NCI-H748 (cell line): ENCODE measurements around the gene CDH26.

Experiments
- DNase-seq: peaks from one replicate; lab custom pipeline; 2025; ENCODE audit not compliant: unreplicated experiment; lab: John Stamatoyannopoulos, UW

CDH26 gene

DNA sequence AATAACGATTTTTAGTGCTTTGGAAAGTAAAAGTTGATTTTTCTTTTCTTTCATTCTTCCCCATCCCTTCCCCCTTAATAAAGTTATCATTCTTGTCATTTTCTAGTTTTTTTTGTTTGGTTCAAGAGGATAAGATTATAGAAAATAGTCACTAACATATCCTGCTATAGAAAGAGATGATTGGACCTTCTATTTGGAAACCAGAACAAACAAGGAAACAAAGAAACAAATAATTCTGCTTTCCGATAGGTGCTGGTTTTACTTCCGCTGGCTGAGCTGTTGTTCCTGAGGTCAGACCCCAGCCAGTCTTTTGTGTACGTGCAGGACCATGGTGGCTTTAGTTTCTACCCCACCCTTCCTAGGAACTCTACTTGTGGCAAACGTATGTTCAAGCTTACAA lies at the start of gene CDH26:
Gene CDH26, plus strand, starts transcription at position 301 of the 400 bp plus-strand sequence. CDS start 304 bp downstream, outside the sequence.
- DNase-seq = no peak

DNA sequence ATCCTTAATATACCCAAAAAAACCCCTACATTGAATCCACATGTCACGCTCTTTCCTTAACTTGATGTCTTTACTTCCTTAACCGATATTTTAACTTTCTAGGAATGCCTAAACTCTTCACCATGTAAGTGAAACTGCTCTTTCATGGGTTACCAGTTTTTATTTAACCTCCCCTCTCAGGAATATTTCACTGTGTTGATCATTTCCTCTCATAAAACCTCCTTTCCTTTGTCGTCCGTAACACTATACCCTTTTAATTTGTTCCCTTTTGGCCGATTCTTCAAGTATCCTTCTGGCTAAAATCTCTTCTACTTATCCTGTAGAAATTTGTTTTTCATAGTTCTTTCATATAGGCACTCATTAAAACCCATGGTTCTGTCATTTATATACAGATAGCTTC lies 49.4 kb upstream of the CDH26 start:
- DNase-seq = no peak

DNA sequence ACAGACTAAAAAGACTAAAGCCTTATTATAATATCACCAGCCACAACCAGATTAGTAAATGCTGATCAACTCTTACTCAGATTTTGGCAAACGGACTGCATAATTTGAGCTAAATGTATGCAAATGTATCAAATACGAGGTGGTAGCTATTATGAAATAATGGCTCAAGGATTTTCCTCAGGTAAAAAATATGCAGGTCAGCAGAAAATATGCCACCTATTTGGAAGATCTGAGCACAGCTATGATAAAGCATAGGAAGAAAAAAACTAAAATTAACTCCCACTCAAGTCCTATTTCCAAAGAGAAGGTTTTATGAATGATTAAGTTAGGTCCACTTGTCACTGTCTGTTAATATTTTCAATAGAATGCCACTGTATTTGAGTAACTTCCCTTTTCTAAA lies 47.2 kb upstream of the CDH26 start:
- no peak for DNase-seq

DNA sequence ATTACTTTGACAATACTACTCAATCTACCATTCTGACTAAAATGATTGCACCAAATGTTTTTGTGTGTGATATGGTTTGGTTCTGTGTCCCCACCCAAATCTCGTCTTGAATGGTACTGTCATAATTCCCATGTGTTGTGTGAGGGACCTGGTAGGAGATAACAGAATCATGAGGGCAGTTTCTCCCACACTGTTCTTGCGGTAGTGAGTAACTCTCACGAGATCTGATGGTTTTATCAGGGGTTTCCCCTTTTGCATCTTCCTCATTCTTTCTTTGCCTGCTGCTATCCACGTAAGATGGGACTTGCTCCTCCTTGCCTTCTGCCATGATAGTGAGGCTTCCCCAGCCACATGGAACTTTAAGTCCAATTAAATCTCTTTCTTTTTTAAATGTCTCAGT lies 45.6 kb upstream of the CDH26 start:
- no peak for DNase-seq

DNA sequence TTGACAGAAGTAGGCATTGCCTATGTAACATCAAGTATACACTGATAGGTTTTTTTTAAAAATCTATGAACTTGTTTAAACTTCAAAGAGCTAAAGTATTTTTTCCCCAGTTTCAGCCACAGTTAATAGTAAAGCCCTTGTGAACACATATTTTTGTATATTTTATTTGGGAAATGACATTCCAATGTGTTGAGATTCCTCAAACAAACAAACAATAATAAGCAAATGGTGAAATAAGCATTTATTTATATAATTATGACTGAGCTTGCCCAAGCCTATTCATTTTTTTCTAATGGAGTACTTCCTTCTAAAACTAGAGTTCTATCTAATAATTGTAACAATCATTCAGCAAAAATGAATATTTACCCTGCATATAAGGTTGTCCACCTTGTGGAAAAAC lies 37.3 kb upstream of the CDH26 start:
- no peak for DNase-seq

DNA sequence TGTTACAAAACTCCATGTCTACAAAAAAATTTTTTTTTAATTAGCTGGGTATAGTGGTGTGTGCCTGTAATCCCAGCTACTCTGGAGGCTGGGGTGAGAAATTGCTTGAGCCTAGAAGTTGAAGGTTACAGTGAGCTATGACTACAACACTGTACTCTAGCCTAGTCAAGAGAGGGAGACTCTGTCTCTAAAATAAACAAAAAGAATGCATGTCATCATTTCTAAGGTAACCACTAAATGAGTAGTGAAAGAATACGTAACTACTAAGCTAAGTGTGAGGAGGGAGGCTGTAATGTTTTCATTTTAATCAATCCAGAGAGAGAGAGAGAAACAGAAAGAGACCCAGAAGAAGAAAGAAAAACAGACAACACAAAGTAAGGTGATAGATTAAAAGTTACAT lies 34.7 kb upstream of the CDH26 start:
- DNase-seq = no peak

DNA sequence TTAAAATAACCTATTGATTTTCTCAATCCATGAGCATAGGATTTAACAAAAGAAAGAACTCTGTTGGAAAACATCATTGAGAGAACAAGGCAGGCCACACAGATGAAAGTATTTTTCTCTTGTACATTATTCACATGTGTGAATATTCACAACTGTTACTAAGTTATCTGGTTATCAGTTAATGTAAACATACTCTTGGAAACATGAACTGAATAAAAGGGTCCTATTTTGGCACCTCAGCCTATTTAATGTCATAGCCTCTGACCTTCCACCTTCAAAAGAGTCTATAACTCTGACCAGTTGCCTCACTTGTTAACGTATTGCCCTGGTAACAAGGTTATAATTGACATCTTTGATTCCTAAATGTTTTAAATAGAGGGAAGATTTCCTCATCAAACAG lies 32.9 kb upstream of the CDH26 start:
- no peak for DNase-seq

DNA sequence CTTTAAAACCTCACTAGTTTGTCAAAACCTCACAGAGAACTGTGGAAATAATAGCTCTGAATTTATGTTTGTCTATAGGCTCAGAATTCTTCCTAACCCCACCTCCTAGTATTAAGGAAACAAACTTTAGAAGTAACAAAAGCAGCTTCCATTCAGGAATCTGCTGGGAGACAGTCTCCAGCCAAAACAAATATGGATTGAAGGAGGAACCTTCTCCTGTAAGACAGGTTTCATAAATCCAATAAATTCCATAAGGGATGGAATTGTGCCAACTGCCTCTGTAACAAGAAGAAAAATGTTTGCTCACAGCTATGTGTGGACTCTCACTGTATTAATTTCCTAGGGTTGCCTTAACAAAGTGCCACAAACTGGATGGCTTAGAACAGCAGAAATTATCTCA lies 32.3 kb upstream of the CDH26 start:
- peak; percentile 2 for DNase-seq

DNA sequence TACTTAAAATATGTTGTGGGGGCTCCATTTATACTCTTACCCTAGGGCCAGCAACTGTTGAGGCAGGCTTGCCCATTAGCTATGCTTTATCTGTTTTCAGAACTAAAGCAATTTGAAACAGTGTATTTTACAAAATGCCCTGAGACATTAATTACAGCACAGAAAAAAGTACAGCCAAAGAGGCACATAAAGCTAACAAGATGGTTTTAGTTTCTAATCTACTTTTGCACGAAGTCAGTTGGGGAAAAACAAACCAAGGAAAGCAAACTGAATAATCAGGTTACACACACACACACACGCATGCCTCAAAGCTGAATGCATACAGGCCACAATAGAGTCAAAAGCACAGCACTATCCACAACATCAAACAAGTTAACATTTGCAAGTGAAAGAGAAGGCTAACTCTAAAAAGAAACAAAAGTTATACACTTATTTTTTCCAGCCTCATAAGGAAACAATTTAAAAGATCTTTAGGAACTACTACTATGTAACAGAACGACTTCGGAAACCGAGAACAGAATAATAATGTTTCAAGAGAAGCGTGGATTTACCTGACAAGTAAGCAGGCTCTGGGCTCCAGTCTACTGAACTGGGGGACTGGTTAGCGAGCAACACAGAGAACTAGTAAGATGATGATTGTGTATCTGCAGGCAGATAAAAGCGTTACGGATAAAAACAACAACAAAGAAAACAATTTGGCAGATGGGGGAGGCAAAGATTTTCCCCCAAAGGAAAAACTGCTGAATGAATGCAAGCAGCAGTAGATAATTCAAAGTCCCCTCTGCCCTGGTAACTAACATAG lies 26.5 kb upstream of the CDH26 start:
- DNase-seq = no peak

DNA sequence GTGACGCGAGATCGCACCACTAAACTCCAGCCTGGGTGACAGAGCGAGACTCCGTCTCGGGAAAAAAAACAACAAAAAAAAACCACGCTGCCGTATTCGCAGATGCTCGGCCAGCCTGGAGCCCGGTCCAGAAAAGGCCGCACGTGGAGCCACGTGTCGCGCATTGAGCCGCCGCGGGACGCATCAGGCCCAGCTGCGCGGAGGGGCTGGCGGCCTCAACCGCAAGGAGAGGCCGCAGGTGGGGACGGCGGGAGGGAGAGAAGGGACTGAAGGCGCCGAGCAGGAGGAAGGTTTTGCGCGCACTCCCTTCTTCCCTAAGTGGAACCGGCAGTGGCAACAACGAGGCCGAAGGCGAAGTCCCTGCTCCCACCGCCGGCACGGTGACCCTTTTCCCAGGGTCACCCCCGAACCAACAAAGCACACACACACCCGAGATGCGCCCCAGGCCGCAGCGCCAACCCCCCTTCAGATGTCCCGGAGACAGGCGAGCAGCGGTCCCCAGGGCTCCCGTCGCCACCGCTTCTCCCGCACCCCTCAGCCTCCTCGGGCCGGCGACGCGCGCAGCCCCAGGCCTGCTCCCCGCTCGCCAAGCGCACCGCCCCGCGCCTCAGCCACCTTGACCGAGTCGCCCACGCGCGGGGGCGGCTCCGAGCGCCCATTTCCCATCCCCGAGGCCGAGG lies 25.5 kb upstream of the CDH26 start:
- no peak for DNase-seq

DNA sequence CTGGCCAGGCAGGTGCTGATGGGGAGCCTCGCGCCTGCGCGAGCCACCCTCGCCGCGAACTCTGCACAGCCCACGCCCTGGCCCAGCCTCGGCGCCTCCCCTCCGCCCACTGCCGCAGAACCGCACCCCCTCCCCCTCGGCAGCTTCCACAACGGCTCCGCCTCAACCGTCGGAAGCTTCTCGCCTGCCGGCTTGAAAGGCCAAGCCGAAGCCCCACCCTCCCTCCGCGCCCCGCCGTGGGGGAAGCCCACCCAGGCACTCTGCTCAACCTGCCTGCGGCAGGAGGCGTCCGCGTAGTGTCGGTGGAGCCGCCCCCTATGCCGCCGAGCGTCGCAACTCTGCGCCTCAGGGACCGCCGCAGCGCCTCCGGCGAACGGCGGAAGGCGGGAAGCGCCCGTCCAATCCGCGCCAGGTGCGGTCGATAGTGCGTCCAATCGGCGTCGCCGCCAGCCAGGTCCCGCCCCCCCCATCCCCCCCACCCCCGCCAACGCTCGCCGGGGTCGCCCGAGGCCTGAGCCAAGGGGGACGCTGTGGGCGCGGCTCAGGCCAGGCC lies 24.9 kb upstream of the CDH26 start, which contains the start of gene SYCP2:
Gene SYCP2, minus strand, starts transcription at position 342 of the 553 bp plus-strand sequence. CDS start 11,224 bp downstream, outside the sequence.
- no peak for DNase-seq

DNA sequence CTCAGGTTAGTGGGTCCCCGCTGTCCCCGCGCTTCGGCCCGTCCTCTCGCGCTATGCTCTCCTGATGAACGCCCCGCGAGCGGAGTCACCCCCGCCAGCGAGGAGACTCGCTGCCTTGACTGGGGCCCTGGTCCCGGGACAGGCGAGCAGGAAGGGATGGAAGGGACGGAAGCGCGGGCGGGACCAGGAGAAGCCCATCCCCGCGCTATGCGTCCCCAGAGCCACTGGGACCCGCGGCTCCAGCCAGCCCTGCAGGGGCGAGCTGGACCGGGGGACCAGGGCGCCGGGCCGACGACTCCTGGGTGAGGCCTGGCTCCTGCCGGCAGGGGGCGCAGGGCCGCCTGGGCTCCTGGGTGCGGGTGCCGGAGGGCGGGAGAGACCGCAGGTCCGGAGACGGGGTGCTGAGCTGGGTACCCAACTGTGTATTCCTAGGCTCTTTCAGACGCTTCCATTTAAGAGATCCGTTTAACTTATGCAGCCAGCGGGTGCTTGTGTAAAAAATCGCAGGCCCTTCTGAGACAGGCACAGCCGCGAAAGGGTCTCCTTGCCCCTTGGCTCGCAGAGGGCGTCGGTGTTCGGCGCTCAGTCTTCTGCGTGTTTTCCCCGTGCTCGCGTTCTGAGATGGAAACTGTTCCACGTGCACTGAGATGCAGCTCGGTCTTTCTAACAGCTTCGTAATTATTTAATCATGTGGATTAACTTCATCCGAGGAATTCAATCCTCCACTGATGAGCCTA lies 24.2 kb upstream of the CDH26 start:
- peak; percentile 62 for DNase-seq

DNA sequence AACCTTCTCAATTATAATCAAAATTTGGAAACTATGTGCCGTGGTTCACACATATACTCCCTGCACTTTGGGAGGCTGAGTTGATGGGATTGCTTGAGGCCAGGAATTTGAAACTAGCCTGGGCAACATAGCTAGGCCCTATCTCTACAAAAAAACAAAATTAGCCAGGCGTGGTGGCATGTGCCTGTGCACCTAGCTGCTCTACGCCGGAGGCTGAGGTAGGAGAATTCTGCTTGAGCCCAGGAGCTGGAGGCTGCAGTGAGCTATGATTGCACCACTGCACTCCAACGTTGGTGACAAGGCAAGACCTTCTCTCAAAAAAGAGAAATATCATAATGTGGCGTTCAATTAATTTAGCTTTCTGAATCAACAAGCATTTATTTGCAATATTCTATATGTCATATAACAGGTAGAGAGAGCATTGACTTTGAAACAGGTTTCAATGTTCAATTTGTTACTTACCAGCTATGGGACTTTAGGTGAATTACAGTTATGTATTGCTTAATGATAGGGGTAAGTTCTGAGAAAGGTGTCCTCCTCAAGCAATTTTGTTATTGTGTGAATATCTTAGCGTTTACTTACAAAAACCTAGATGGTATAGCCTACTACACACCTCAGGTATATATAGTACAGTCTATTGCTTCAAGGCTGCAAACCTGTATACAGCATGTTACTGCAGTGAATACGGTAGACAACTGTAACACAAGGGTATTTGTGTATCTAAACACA lies 22.6 kb upstream of the CDH26 start:
- no peak for DNase-seq

DNA sequence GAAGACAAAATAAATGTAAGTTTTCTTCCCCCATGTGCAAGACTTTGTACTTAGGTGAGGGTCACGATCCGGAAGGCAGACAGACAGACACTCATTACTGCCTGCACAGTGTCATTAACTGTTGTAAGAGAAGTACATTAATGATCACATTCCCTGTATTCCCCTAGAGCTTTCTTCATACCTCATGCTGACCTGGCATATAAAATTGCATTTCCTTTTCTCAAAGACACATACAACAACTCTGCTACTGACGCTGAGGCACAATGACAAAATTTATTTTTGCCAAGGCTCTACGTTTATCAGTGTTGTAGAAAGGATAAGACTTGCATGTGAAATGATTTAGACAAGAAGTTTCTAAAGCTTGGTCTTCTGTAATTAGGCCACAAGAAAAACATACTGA lies 21.8 kb upstream of the CDH26 start:
- DNase-seq = no peak

DNA sequence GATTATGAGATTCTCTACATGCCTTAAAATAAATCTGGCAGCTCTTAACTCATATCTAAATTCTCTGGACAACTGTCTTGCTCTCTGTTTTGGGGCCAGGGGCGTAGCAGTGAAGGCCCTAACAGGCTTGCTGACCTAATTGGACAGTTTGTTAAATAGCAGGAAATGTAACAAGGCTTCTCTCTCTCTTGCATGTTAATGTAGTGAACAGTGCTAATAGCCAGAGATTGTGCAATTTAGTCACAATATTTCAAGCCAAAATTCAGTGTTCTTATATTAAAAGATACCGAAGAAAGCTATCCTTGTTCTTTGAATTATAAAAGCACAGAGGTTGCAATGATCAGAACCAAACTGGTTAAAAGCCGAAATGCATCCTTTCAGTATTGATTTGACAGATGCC lies 21.1 kb upstream of the CDH26 start:
- no peak for DNase-seq

DNA sequence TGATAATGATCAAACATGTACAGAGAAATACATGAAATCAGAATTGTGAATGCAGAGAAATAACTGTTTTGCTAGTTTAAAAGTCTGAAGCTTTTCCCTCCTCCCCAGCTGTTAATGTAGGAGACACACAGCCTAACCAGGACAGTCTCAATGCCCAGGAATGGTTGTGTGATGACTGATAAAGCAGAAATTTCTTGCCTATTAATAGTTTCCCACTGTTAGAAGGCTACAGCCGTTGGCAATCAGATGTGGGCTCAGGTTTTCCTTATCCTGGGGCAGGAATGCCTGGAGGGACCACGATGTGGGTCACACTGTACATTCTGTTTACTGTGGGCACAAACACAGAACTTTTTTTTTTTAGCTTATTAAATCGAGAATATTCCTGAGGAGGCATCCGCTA lies 20.0 kb upstream of the CDH26 start:
- DNase-seq = no peak

DNA sequence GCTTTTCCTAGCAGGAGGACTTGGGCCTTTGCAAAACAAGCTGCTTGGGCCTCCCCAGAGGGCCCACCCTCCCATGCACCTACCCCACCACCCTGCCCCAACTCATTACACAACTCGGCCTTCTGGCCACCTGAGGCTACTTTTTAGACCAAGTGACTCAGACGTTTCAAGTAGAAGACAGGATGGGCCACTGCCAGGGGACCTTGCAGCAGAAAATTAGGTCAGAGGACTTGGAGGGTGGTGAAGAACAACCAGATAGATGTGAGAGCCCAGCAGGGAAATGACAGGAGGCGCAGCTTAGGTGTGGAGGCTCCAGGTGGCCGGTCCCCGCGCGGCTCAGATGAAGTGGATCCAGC lies 19.5 kb upstream of the CDH26 start:
- DNase-seq = no peak

DNA sequence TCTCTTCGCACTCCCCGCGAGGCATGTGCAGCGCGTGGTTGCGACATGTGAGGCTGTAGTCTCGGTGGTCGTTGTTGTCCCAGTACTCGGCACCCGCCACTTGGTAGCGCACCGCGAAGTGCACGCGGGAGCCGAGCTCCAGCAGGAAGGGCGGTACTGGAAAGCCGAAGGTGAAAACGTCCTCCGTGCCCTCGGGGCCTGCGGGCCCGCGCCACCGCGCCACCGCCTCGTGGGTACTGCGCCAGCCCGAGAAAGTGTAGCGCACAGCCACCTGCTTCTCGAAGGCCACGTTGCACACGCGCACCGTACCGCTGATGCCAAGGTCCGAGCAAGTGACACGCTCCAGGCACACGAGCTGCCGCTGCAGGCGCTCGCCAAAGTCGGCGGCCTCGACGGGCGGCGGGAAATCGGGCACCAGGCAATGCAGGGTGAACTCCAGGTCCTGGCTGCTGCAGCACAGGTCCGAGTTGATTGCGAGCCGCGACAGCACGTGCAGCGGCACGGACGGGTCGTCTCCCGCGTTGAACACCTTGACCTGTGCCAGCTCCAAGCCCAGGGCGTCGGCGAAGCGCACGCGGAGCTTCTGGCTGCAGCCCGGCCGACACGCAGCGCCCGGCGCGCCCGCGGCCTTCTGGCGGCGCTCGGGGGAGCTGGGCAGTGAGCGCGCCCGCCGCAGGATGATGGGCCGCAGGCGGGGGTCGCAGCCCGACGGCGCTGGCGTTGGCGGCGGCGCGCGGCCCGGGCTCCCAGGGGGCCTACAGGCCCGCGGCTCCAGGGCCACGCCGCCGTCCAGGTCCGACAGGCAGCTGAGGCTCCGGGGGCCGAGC lies 19.0 kb upstream of the CDH26 start:
- no peak for DNase-seq

DNA sequence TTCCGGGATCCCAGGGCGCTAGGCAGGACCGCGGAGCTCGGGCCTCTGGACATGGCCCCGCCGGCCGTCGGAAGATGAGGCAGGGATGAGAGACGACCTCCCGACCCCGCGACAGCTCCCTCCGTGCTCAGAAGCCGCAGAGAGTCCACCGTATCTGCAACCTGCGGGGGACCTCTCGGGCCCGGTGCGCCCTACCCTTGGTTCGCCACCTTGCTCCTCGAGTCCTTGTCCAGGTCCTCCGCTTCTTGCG lies 18.4 kb upstream of the CDH26 start:
- DNase-seq = no peak
